Kidney capillary endothelial cell (primary cell): ENCODE data around the gene CASTOR1.
"Not testable (repeated sequence)": the region's sequence is repeated elsewhere in the genome, so short reads cannot be mapped to it uniquely, and the experiment has no call there.

ENCODE experiments used
- DNase-seq: peaks from one replicate; pipeline ENCODE4 v3.0.0-alpha.2; 2018; ENCODE audit warnings: low spot score

Gene CASTOR1

GRCh38 chr22:30289141-30289979 is at the start of gene CASTOR1:
TSS of gene CASTOR1 (minus strand) at chr22:30289505. CDS start at chr22:30289497, 8 bp downstream.
- DNase-seq: peak; percentile 94

- no peak for DNase-seq
Measured at GRCh38 chr22:30338802-30339201, 49.5 kb upstream of the CASTOR1 start.

- not testable (repeated sequence) for DNase-seq
Measured at GRCh38 chr22:30338341-30338740, 49.0 kb upstream of the CASTOR1 start.

- no peak for DNase-seq
Measured at GRCh38 chr22:30337461-30337778, 48.1 kb upstream of the CASTOR1 start.

- DNase-seq: no peak
Measured at GRCh38 chr22:30336752-30337460, 47.6 kb upstream of the CASTOR1 start.

- no peak for DNase-seq
Measured at GRCh38 chr22:30335236-30335635, 45.9 kb upstream of the CASTOR1 start.

GRCh38 chr22:30334646-30335045 is 45.3 kb upstream of the CASTOR1 start:
- DNase-seq: no peak

- no peak for DNase-seq
Measured at GRCh38 chr22:30333707-30334087, 44.4 kb upstream of the CASTOR1 start.

- no peak for DNase-seq
Measured at GRCh38 chr22:30332994-30333706, 43.8 kb upstream of the CASTOR1 start.

- no peak for DNase-seq
Measured at GRCh38 chr22:30332551-30332950, 43.2 kb upstream of the CASTOR1 start.

GRCh38 chr22:30328466-30329049 is 39.3 kb upstream of the CASTOR1 start:
- no peak for DNase-seq

GRCh38 chr22:30327864-30328345 is 38.6 kb upstream of the CASTOR1 start:
- no peak for DNase-seq

- DNase-seq: peak; percentile 90
Measured at GRCh38 chr22:30326706-30327362, 37.5 kb upstream of the CASTOR1 start, which contains the start of gene TBC1D10A. TSS of gene TBC1D10A (minus strand) at chr22:30326941. CDS start at chr22:30326881, 60 bp downstream.

GRCh38 chr22:30326255-30326705 is 37.0 kb upstream of the CASTOR1 start:
- no peak for DNase-seq

- no peak for DNase-seq
Measured at GRCh38 chr22:30325724-30326254, 36.5 kb upstream of the CASTOR1 start.

GRCh38 chr22:30325065-30325720 is 35.9 kb upstream of the CASTOR1 start:
- DNase-seq: no peak

GRCh38 chr22:30324014-30324730 is 34.9 kb upstream of the CASTOR1 start:
- DNase-seq: no peak

GRCh38 chr22:30323246-30323645 is 33.9 kb upstream of the CASTOR1 start:
- no peak for DNase-seq

- no peak for DNase-seq
Measured at GRCh38 chr22:30321461-30321860, 32.2 kb upstream of the CASTOR1 start.

GRCh38 chr22:30320021-30320556 is 30.8 kb upstream of the CASTOR1 start:
- DNase-seq: no peak
